ENCODE data around the gene PSMA2. TPM values are rescaled to one million over a fixed set of nuclear protein-coding genes. Genes with fewer than 3 reads are reported as not detected.

PSMA2 gene
- 178 and 316 TPM in 2 replicates for total RNA-seq (ENCODE audit: low replicate concordance)

DNA sequence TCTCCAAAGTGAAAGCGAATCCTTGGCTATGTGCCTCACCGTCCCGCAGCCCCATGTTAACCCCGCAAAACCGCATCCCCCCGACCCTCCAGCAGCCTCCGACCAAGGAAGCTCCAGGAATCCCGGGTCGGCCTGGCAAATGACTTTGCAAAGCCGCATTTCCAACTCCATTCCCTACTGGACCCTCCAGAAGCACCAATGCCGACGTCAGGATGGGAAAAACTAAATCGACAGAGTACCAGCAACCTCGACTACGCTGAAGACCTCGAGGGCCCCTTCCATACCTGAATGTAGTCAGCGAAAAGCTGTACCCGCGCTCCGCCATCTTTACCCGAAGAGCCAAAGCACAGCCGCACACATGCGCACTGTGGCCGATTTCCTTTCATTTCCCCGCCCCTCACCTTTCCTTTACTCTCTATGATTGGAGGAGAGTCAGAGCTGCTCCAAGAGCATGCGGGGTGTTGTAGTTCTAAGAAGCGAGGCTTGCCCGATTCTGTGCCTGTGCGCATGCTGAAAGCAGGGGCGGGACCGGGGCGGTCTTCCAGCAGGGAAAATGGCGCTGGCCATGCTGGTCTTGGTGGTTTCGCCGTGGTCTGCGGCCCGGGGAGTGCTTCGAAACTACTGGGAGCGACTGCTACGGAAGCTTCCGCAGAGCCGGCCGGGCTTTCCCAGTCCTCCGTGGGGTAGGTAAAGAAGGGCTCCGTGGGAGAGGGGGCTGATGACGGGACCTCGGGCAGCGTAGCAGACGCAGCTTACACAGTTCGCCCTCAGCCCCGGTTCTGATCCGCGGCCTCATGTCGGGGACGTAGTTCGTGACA, at the start of gene PSMA2, which contains the start of gene MRPL32:
Gene PSMA2, minus strand, starts transcription at position 341 of the 818 bp plus-strand sequence. Its CDS starts 16 bp downstream, at position 325.
Gene MRPL32, plus strand, starts transcription at position 543 of the 818 bp plus-strand sequence. Its CDS starts 11 bp downstream, at position 554.
- no peak within 1 kb of the TSS for H3K27ac ChIP-seq
- peaks cover 90% of the 10 kb centered on the region for H3K79me2 ChIP-seq (ENCODE audit: low read depth)
- Mint-ChIP-seq H3K4me3 (peak within 1 kb of the TSS; percentile 99), H3K27ac (peak within 1 kb of the TSS; percentile 95), H3K9me3 (no peaks in the 10 kb centered on the region), H3K4me1 (peaks cover 27% of the 10 kb centered on the region), H3K27me3 (ENCODE audit: insufficient read depth, low read depth) (peaks cover 2% of the 10 kb centered on the region), H3K36me3 (peaks cover 5% of the 10 kb centered on the region)
- no peaks in the 10 kb centered on the region for H3K9me3 ChIP-seq (ENCODE audit: low read depth)
- TF ChIP-seq EZH2 (IDR thresholded peaks at IDR 0.05) = no peak
- TF ChIP-seq EZH2phosphoT487 (IDR thresholded peaks at IDR 0.05) = no peak
- TF ChIP-seq CTCF (IDR thresholded peaks at IDR 0.05) = no peak
- H3K4me3 ChIP-seq = peak within 1 kb of the TSS; percentile 68
- peaks cover 7% of the 10 kb centered on the region for H3K36me3 ChIP-seq
- H3K27me3 ChIP-seq = no peaks in the 10 kb centered on the region
- H2AFZ ChIP-seq (replicated peaks) = peak within 1 kb of the TSS; percentile 83
- peak; percentile 98 for DNase-seq (ENCODE audit: low spot score)
- peaks cover 43% of the 10 kb centered on the region for H4K20me1 ChIP-seq (ENCODE audit: low read depth)
- peak within 1 kb of the TSS; percentile 89 for H3K9ac ChIP-seq
- peak within 1 kb of the TSS; percentile 92 for H3K4me2 ChIP-seq
- H3F3A ChIP-seq (ENCODE audit: low read depth) = no peaks in the 10 kb centered on the region
- peaks cover 15% of the 10 kb centered on the region for H3K4me1 ChIP-seq

- Mint-ChIP-seq H3K9me3 (peaks cover 17% of the 10 kb centered on the region), H3K4me3 (no peak overlapping the region), H3K36me3 (peaks cover 2% of the 10 kb centered on the region), H3K4me1 (peaks cover 12% of the 10 kb centered on the region), H3K27me3 (ENCODE audit: insufficient read depth, low read depth) (peaks cover 4% of the 10 kb centered on the region), H3K27ac (no peak overlapping the region)
- no peaks in the 10 kb centered on the region for H3K27me3 ChIP-seq
- H3K27ac ChIP-seq = no peak overlapping the region
- H3K4me1 ChIP-seq = peaks cover 6% of the 10 kb centered on the region
- DNase-seq (ENCODE audit: low spot score) = no peak
- no peak overlapping the region for H3K9ac ChIP-seq
- no peak overlapping the region for H3K4me3 ChIP-seq
- H2AFZ ChIP-seq (replicated peaks) = no peak overlapping the region
- H3K9me3 ChIP-seq (ENCODE audit: low read depth) = no peaks in the 10 kb centered on the region
- H3K36me3 ChIP-seq = no peaks in the 10 kb centered on the region
- H4K20me1 ChIP-seq (ENCODE audit: low read depth) = no peaks in the 10 kb centered on the region
- TF ChIP-seq CTCF (IDR thresholded peaks at IDR 0.05) (no peak), EZH2phosphoT487 (IDR thresholded peaks at IDR 0.05) (no peak), EZH2 (IDR thresholded peaks at IDR 0.05) (no peak)
- H3F3A ChIP-seq (ENCODE audit: low read depth) = no peaks in the 10 kb centered on the region
- no peak overlapping the region for H3K4me2 ChIP-seq
- no peaks in the 10 kb centered on the region for H3K79me2 ChIP-seq (ENCODE audit: low read depth)
Measured at GRCh38 chr7:42981601-42982000, 49.6 kb upstream of the PSMA2 start.

DNA sequence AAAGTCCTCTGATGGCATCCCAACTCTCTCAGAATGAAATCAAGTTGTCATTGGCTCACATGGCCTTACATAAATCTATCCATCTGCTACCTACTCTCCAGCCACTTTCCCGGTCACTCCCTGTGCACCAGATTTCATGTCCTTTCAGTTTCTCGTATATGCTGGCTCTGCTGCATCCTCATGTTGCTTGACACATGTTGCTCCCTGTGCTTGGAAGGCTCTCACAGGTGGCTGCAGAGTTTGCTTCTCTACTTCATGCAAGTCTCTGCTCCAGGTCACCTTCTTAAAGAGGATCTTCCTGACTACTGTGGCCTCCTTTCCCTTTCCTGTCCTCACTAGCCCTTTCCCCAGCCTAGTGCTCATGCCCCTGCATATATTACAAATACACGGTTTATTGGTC, 48.5 kb upstream of the PSMA2 start:
- H3K27ac ChIP-seq = no peak overlapping the region
- H3K27me3 ChIP-seq = no peaks in the 10 kb centered on the region
- H3F3A ChIP-seq (ENCODE audit: low read depth) = no peaks in the 10 kb centered on the region
- no peaks in the 10 kb centered on the region for H3K36me3 ChIP-seq
- no peak overlapping the region for H3K4me3 ChIP-seq
- no peaks in the 10 kb centered on the region for H3K9me3 ChIP-seq (ENCODE audit: low read depth)
- no peak overlapping the region for H3K9ac ChIP-seq
- TF ChIP-seq EZH2 (IDR thresholded peaks at IDR 0.05) = no peak
- H3K9me3 Mint-ChIP-seq = peaks cover 14% of the 10 kb centered on the region
- DNase-seq (ENCODE audit: low spot score) = no peak
- peaks cover 12% of the 10 kb centered on the region for H3K4me1 Mint-ChIP-seq
- H3K36me3 Mint-ChIP-seq = peaks cover 2% of the 10 kb centered on the region
- peaks cover 6% of the 10 kb centered on the region for H3K4me1 ChIP-seq
- no peak overlapping the region for H3K4me3 Mint-ChIP-seq
- H3K4me2 ChIP-seq = no peak overlapping the region
- peaks cover 2% of the 10 kb centered on the region for H3K27me3 Mint-ChIP-seq (ENCODE audit: insufficient read depth, low read depth)
- H4K20me1 ChIP-seq (ENCODE audit: low read depth) = no peaks in the 10 kb centered on the region
- no peak overlapping the region for H2AFZ ChIP-seq (replicated peaks)
- no peaks in the 10 kb centered on the region for H3K79me2 ChIP-seq (ENCODE audit: low read depth)
- H3K27ac Mint-ChIP-seq = no peak overlapping the region

DNA sequence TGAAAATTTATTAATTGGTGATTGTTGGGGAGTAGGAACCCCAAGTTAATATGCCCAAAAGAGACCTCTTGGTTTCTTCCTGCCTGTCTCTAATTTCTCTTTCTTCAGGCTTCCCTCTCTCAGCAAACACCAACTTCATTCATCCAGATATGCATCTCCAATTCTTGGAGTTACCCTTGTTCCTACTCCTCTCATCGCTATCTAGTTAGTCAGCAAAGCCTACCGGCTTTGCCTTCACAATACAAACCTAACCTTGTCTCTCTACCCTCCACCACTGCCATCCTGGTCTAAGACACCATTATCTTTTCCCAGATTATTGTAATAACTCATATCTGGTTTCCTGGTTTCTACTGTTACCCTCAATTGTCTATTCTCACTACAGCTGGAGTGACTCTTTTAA, 48.1 kb upstream of the PSMA2 start:
- Mint-ChIP-seq H3K4me1 (peaks cover 12% of the 10 kb centered on the region), H3K27ac (no peak overlapping the region), H3K9me3 (peaks cover 14% of the 10 kb centered on the region), H3K36me3 (peaks cover 2% of the 10 kb centered on the region), H3K4me3 (no peak overlapping the region), H3K27me3 (ENCODE audit: insufficient read depth, low read depth) (peaks cover 2% of the 10 kb centered on the region)
- no peak for TF ChIP-seq EZH2 (IDR thresholded peaks at IDR 0.05)
- no peak for TF ChIP-seq CTCF (IDR thresholded peaks at IDR 0.05)
- no peak for TF ChIP-seq EZH2phosphoT487 (IDR thresholded peaks at IDR 0.05)
- H3K4me3 ChIP-seq = no peak overlapping the region
- peaks cover 6% of the 10 kb centered on the region for H3K4me1 ChIP-seq
- H3K79me2 ChIP-seq (ENCODE audit: low read depth) = no peaks in the 10 kb centered on the region
- H3K4me2 ChIP-seq = no peak overlapping the region
- H4K20me1 ChIP-seq (ENCODE audit: low read depth) = no peaks in the 10 kb centered on the region
- DNase-seq (ENCODE audit: low spot score) = no peak
- no peaks in the 10 kb centered on the region for H3K9me3 ChIP-seq (ENCODE audit: low read depth)
- no peak overlapping the region for H3K27ac ChIP-seq
- no peaks in the 10 kb centered on the region for H3K27me3 ChIP-seq
- H3F3A ChIP-seq (ENCODE audit: low read depth) = no peaks in the 10 kb centered on the region
- H2AFZ ChIP-seq (replicated peaks) = no peak overlapping the region
- no peak overlapping the region for H3K9ac ChIP-seq
- H3K36me3 ChIP-seq = no peaks in the 10 kb centered on the region

Data from neural progenitor cell (in vitro differentiated cells).